Measurements from ENCODE around the gene TBX21. TPM values are rescaled to one million over a fixed set of nuclear protein-coding genes. Genes with fewer than 3 reads are reported as not detected.

The TBX21 gene
- total and polyA plus RNA-seq, 7 donors = under 0.01 to 1.2 (median 0.36) TPM; not detected in 2

GRCh38 chr17:47720196-47720595 is 12.8 kb upstream of the TBX21 start:
- DNase-seq = no peak
- Histone ChIP-seq H3K9me3 (no peaks in the 10 kb centered on the region), H3K4me3 (no peak overlapping the region), H3K4me1 (peaks cover 0 to 14% (median 13%) of the 10 kb centered on the region in 4 donors), H3K36me3 (no peaks in the 10 kb centered on the region), H3K27me3 (peaks cover 21 to 86% (median 39%) of the 10 kb centered on the region in 3 donors), H3K27ac (no peak overlapping the region)
- no peak for TF ChIP-seq POLR2AphosphoS5 (IDR thresholded peaks at IDR 0.05)
- no peak for TF ChIP-seq CTCF (IDR thresholded peaks at IDR 0.05)
- TF ChIP-seq EP300 (IDR thresholded peaks at IDR 0.05) = no peak
- no peak for TF ChIP-seq POLR2A (IDR thresholded peaks at IDR 0.05)
- 54 to 63% methylated on average over 11 of the region's 11 CpGs for WGBS, 2 donors
- intact Hi-C loops (cut with DNase I) = no loop called here

GRCh38 chr17:47720754-47721533 is 12.1 kb upstream of the TBX21 start:
- Histone ChIP-seq H3K9me3 (no peaks in the 10 kb centered on the region), H3K27ac (no peak overlapping the region), H3K27me3 (peaks cover 21 to 89% (median 47%) of the 10 kb centered on the region in 3 donors), H3K36me3 (no peaks in the 10 kb centered on the region), H3K4me1 (peaks cover 0 to 14% (median 13%) of the 10 kb centered on the region in 4 donors), H3K4me3 (no peak overlapping the region)
- 13 to 21% methylated on average over 36 of the region's 36 CpGs for WGBS, 2 donors
- no peak for TF ChIP-seq EP300 (IDR thresholded peaks at IDR 0.05)
- no peak for TF ChIP-seq POLR2A (IDR thresholded peaks at IDR 0.05)
- no peak for TF ChIP-seq POLR2AphosphoS5 (IDR thresholded peaks at IDR 0.05)
- no peak for TF ChIP-seq CTCF (IDR thresholded peaks at IDR 0.05)
- no peak for DNase-seq
- intact Hi-C loops (cut with DNase I) = no loop called here

- no peaks in the 10 kb centered on the region for H3K9me3 ChIP-seq
- H3K27me3 ChIP-seq = peaks cover 21 to 88% (median 47%) of the 10 kb centered on the region in 3 donors
- no peaks in the 10 kb centered on the region for H3K36me3 ChIP-seq
- intact Hi-C loops (cut with DNase I) = no loop called here
- no peak for DNase-seq
- no peak overlapping the region for H3K4me3 ChIP-seq
- no peak overlapping the region for H3K27ac ChIP-seq
- peaks cover 0 to 14% (median 13%) of the 10 kb centered on the region in 4 donors for H3K4me1 ChIP-seq
- no peak for TF ChIP-seq EP300 (IDR thresholded peaks at IDR 0.05)
- no peak for TF ChIP-seq POLR2AphosphoS5 (IDR thresholded peaks at IDR 0.05)
- TF ChIP-seq POLR2A (IDR thresholded peaks at IDR 0.05) = no peak
- TF ChIP-seq CTCF (IDR thresholded peaks at IDR 0.05) = no peak
- 37 to 47% methylated on average over 8 of the region's 8 CpGs for WGBS, 2 donors
Observed at GRCh38 chr17:47721725-47722124, 11.3 kb upstream of the TBX21 start.

GRCh38 chr17:47724705-47725104 is 8.3 kb upstream of the TBX21 start:
- DNase-seq = no peak
- 76 to 79% methylated on average over 2 of the region's 2 CpGs for WGBS, 2 donors
- TF ChIP-seq EP300 (IDR thresholded peaks at IDR 0.05) (no peak), POLR2A (IDR thresholded peaks at IDR 0.05) (no peak), POLR2AphosphoS5 (IDR thresholded peaks at IDR 0.05) (no peak), CTCF (IDR thresholded peaks at IDR 0.05) (no peak)
- intact Hi-C loops (cut with DNase I) = no loop called here
- Histone ChIP-seq H3K36me3 (no peaks in the 10 kb centered on the region), H3K4me3 (no peak overlapping the region), H3K9me3 (no peaks in the 10 kb centered on the region), H3K27me3 (peaks cover 21 to 60% (median 43%) of the 10 kb centered on the region in 3 donors), H3K4me1 (peaks cover 0 to 14% (median 13%) of the 10 kb centered on the region in 4 donors), H3K27ac (no peak overlapping the region)

Data from sigmoid colon (tissue), 7 donors.